Neural cell (in vitro differentiated cells): ENCODE results near the gene TCF15.

ENCODE experiments used
- CTCF ChIP-seq: fragments of 450-650 bp; IDR thresholded peaks from 2 replicates; pipeline ENCODE4 v1.5.1; 2014; ENCODE audit warnings: antibody characterized with exemption, mild to moderate bottlenecking, moderate library complexity; ENCODE audit not compliant: poor library complexity, severe bottlenecking
- MXI1 ChIP-seq: fragments of 450-650 bp; conservative IDR thresholded peaks from 2 replicates; pipeline ENCODE4 v1.6.1; 2014; ENCODE audit warnings: antibody characterized with exemption, mild to moderate bottlenecking; ENCODE audit not compliant: poor library complexity, severe bottlenecking

- TF ChIP-seq CTCF (no peak), MXI1 (no peak)
These were observed 31.4 kb upstream of the TCF15 start for GRCh38 chr20:641516-641875.
